HL-60 (cell line): ENCODE data around the gene PRR23B.

Source experiments
- DNase-seq, 2 experiments: peaks; one replicate each; pipeline ENCODE4 v3.0.0-alpha.2; 2010 to 2020; ENCODE audit warnings: low read depth in 1 of 2, low spot score in 1 of 2
- H3K27ac ChIP-seq: fragments of 250-450 bp; sonication (Bioruptor Pico); replicated peaks from 2 replicates; pipeline ENCODE4 v1.5.1; 2020; ENCODE audit warnings: mild to moderate bottlenecking, moderate library complexity
- H3K27me3 ChIP-seq: fragments of 250-450 bp; sonication (Bioruptor Pico); 2 replicates; pipeline ENCODE4 v1.5.1; 2021; ENCODE audit warnings: mild to moderate bottlenecking, moderate library complexity; ENCODE audit not compliant: insufficient read depth, poor library complexity, severe bottlenecking
- H3K4me3 ChIP-seq: replicated peaks from 2 replicates; pipeline ENCODE4 v1.5.1; 2011; ENCODE audit warnings: mild to moderate bottlenecking, control low read depth, low read length; ENCODE audit not compliant: insufficient read depth
- CTCF ChIP-seq: IDR thresholded peaks from one replicate; pipeline ENCODE4 v1.5.1; 2011; ENCODE audit warnings: low read length, control low read depth, inconsistent platforms; ENCODE audit not compliant: insufficient read depth
- GABPA ChIP-seq: IDR thresholded peaks from 2 replicates; pipeline ENCODE4 v1.6.1; 2012; ENCODE audit warnings: low read depth
- POLR2AphosphoS5 ChIP-seq: IDR thresholded peaks from 2 replicates; pipeline ENCODE4 v1.6.1; 2012; ENCODE audit warnings: low read depth
- REST ChIP-seq: IDR thresholded peaks from 2 replicates; pipeline ENCODE4 v1.6.1; 2012; ENCODE audit warnings: low read depth; ENCODE audit not compliant: insufficient replicate concordance
- SPI1 ChIP-seq: IDR thresholded peaks from 2 replicates; pipeline ENCODE4 v1.6.1; 2012; ENCODE audit warnings: low read depth, mild to moderate bottlenecking, borderline replicate concordance

The PRR23B gene

GRCh38 chr3:139044366-139045210, 23.9 kb upstream of the PRR23B start, which contains the start of gene PRR23C:
Gene PRR23C (minus strand): TSS chr3:139044892. CDS start chr3:139044620, 272 bp downstream.
- Histone ChIP-seq H3K27ac (no peak within 1 kb of the TSS), H3K4me3 (no peak within 1 kb of the TSS), H3K27me3 (no peaks in the 10 kb centered on the region)
- DNase-seq: no peak
- TF ChIP-seq CTCF: no peak
- no peak for TF ChIP-seq SPI1
- no peak for TF ChIP-seq REST
- no peak for TF ChIP-seq GABPA
- TF ChIP-seq POLR2AphosphoS5: no peak

- Histone ChIP-seq H3K4me3 (no peak overlapping the region), H3K27me3 (no peaks in the 10 kb centered on the region), H3K27ac (no peak overlapping the region)
- no peak for DNase-seq
- TF ChIP-seq SPI1 (no peak), POLR2AphosphoS5 (no peak), REST (no peak), GABPA (no peak), CTCF (no peak)
Observed at GRCh38 chr3:139043554-139044365, 23.0 kb upstream of the PRR23B start.

- Histone ChIP-seq H3K27ac (no peak overlapping the region), H3K4me3 (no peak overlapping the region), H3K27me3 (no peaks in the 10 kb centered on the region)
- no peak for DNase-seq
- TF ChIP-seq POLR2AphosphoS5 (no peak), CTCF (no peak), SPI1 (no peak), REST (no peak)
Observed at GRCh38 chr3:139037478-139037877, 16.8 kb upstream of the PRR23B start.
